ENCODE measurements around the gene CCDC174. TPM values are rescaled to one million over a fixed set of nuclear protein-coding genes. Genes with fewer than 3 reads are reported as not detected.
"Not testable (repeated sequence)": the region's sequence is repeated elsewhere in the genome, so short reads cannot be mapped to it uniquely, and the experiment has no call there.

The CCDC174 gene
- total and polyA plus RNA-seq, 2 experiments from 2014 or later: 8.4 to 22.1 TPM

DNA sequence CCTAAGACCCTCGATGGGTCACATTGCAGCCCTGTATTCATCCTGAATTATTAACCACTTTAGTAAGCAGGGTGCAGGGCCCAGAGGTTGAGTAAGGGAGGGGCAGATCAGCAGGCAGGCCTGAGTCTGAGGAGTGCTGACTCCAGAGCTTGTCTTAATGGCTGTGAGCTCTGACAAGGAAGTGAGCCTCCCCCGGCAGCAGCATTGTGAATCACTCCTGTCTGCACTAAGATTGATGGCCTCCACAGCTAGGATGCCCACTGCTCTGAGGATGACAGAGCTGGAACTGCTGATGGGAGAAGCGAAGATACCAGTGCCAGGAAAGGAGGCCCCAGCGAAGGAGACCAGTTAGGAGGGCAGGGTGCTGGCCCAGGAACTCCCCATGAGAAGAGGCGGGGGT, 46.5 kb upstream of the CCDC174 start:
- no peak for TF ChIP-seq EZH2 (IDR thresholded peaks at IDR 0.05; ENCODE audit: insufficient read depth, poor library complexity, severe bottlenecking)

DNA sequence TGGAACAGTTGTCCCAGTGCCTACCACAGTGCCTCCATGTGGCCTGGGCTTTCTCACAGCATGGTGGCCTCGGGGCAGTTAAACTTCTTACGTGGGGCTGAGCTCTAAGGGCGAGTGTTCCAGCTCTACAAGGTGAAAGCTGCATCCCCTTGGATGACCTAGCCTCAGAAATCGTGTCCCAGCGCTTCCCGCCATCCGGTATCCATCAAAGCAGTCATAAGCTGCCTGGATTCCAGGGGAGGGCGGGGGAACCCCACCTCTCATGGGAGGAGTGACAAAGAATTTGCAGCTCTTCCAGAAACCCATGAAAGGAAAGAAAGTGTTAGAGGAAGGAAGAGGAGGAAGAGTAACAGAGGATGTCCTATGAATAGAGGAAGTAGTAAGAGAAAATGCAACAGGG, 45.8 kb upstream of the CCDC174 start:
- Histone ChIP-seq H3K79me2 (ENCODE audit: insufficient read depth) (no peaks in the 10 kb centered on the region), H3K27ac (no peak overlapping the region), H3K4me3 (no peak overlapping the region), H3K36me3 (ENCODE audit: low read depth) (no peaks in the 10 kb centered on the region), H4K20me1 (ENCODE audit: insufficient read depth) (no peaks in the 10 kb centered on the region), H3K9ac (no peak overlapping the region), H3K9me3 (ENCODE audit: low read depth) (no peaks in the 10 kb centered on the region), H3K27me3 (replicated peaks; ENCODE audit: insufficient read depth) (peaks cover 23% of the 10 kb centered on the region), H2AFZ (no peak overlapping the region), H3K9me2 (ENCODE audit: insufficient read depth) (no peaks in the 10 kb centered on the region), H3K4me2 (ENCODE audit: unreplicated experiment) (no peak overlapping the region), H3K4me1 (ENCODE audit: insufficient read depth) (0 out of 2 replicates have a peak, but pooled peaks cover 3% of the 10 kb centered on the region), H3F3A (ENCODE audit: insufficient read depth) (no peaks in the 10 kb centered on the region)
- no peak for TF ChIP-seq EZH2 (IDR thresholded peaks at IDR 0.05; ENCODE audit: insufficient read depth, poor library complexity, severe bottlenecking)
- TF ChIP-seq EZH2phosphoT487 (IDR thresholded peaks at IDR 0.05; ENCODE audit: insufficient read depth, low read depth): no peak
- in situ Hi-C loops (cut with MboI): no loop called here
- WGBS, 2 experiments (ENCODE audit: low coverage in 1 of 2, low lambda C conversion rate in 2 of 2, missing lambda C conversion rate in 2 of 2): 84 to 85% methylated on average over 8 of the region's 8 CpGs
- no peak for DNase-seq

More for the DNA sequence above, 46.5 kb upstream of the CCDC174 start:
- no peak overlapping the region for H3K27ac ChIP-seq
- 0 out of 2 replicates have a peak, but pooled peaks cover 3% of the 10 kb centered on the region for H3K4me1 ChIP-seq (ENCODE audit: insufficient read depth)
- no peak overlapping the region for H3K4me2 ChIP-seq (ENCODE audit: unreplicated experiment)
- H3K79me2 ChIP-seq (ENCODE audit: insufficient read depth): no peaks in the 10 kb centered on the region
- no peak overlapping the region for H2AFZ ChIP-seq
- in situ Hi-C loops (cut with MboI): no loop called here
- peak; percentile 43 for DNase-seq
- H3K4me3 ChIP-seq: no peak overlapping the region
- H3K36me3 ChIP-seq (ENCODE audit: low read depth): no peaks in the 10 kb centered on the region
- no peaks in the 10 kb centered on the region for H3F3A ChIP-seq (ENCODE audit: insufficient read depth)
- H3K9me3 ChIP-seq (ENCODE audit: low read depth): no peaks in the 10 kb centered on the region
- WGBS, 2 experiments (ENCODE audit: low coverage in 1 of 2, low lambda C conversion rate in 2 of 2, missing lambda C conversion rate in 2 of 2): 52 to 58% methylated on average over 5 of the region's 5 CpGs
- H3K9me2 ChIP-seq (ENCODE audit: insufficient read depth): no peaks in the 10 kb centered on the region
- H4K20me1 ChIP-seq (ENCODE audit: insufficient read depth): no peaks in the 10 kb centered on the region
- H3K9ac ChIP-seq: no peak overlapping the region
- peaks cover 23% of the 10 kb centered on the region for H3K27me3 ChIP-seq (replicated peaks; ENCODE audit: insufficient read depth)

GRCh38 chr3:14606669-14607339, 44.8 kb upstream of the CCDC174 start:
- Histone ChIP-seq H3K9me3 (ENCODE audit: low read depth) (no peaks in the 10 kb centered on the region), H3K27ac (no peak overlapping the region), H2AFZ (no peak overlapping the region), H3K9me2 (ENCODE audit: insufficient read depth) (no peaks in the 10 kb centered on the region), H3K36me3 (ENCODE audit: low read depth) (no peaks in the 10 kb centered on the region), H3K9ac (no peak overlapping the region), H3K4me1 (ENCODE audit: insufficient read depth) (0 out of 2 replicates have a peak, but pooled peaks cover 3% of the 10 kb centered on the region), H3F3A (ENCODE audit: insufficient read depth) (no peaks in the 10 kb centered on the region), H4K20me1 (ENCODE audit: insufficient read depth) (no peaks in the 10 kb centered on the region), H3K4me2 (ENCODE audit: unreplicated experiment) (no peak overlapping the region), H3K79me2 (ENCODE audit: insufficient read depth) (no peaks in the 10 kb centered on the region), H3K27me3 (replicated peaks; ENCODE audit: insufficient read depth) (peaks cover 14% of the 10 kb centered on the region), H3K4me3 (no peak overlapping the region)
- no peak for TF ChIP-seq EZH2phosphoT487 (IDR thresholded peaks at IDR 0.05; ENCODE audit: insufficient read depth, low read depth)
- TF ChIP-seq EZH2 (IDR thresholded peaks at IDR 0.05; ENCODE audit: insufficient read depth, poor library complexity, severe bottlenecking): no peak
- in situ Hi-C loops (cut with MboI): no loop called here
- DNase-seq: peak; percentile 40
- WGBS, 2 experiments (ENCODE audit: low coverage in 1 of 2, low lambda C conversion rate in 2 of 2, missing lambda C conversion rate in 2 of 2): 33 to 35% methylated on average over 7 of the region's 7 CpGs

- in situ Hi-C loops (cut with MboI): no loop called here
Measured at GRCh38 chr3:14608298-14608697, 43.3 kb upstream of the CCDC174 start.

DNA sequence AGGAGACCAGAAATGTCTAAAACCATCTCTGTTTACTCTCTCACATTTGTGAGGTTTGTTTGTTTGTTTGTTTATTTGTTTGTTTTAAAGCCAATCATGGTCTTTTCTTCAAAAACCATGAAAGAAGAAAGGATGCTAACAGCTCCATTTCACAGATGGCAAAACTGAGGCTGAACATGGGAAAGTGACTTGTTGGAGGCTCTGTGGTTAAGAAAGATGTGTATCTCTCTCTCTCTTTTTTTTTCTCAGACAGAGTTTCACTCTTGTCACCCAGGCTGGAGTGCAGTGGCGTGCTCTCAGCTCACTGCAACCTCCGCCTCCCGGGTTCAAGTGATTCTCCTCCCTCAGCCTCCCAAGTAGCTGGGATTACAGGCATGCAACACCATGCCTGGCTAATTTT, 42.5 kb upstream of the CCDC174 start:
- in situ Hi-C loops (cut with MboI): not testable (repeated sequence)

More at GRCh38 chr3:14608298-14608697, 43.3 kb upstream of the CCDC174 start:
- Histone ChIP-seq H3F3A (ENCODE audit: insufficient read depth) (no peaks in the 10 kb centered on the region), H3K79me2 (ENCODE audit: insufficient read depth) (no peaks in the 10 kb centered on the region), H3K27me3 (replicated peaks; ENCODE audit: insufficient read depth) (peaks cover 5% of the 10 kb centered on the region; the same call in 1 of the 2 replicates), H2AFZ (no peak overlapping the region), H3K9me2 (ENCODE audit: insufficient read depth) (no peaks in the 10 kb centered on the region), H3K27ac (no peak overlapping the region), H3K9ac (no peak overlapping the region), H3K4me2 (ENCODE audit: unreplicated experiment) (no peak overlapping the region), H3K36me3 (ENCODE audit: low read depth) (no peaks in the 10 kb centered on the region), H4K20me1 (ENCODE audit: insufficient read depth) (no peaks in the 10 kb centered on the region), H3K9me3 (ENCODE audit: low read depth) (no peaks in the 10 kb centered on the region), H3K4me1 (ENCODE audit: insufficient read depth) (0 out of 2 replicates have a peak, but pooled peaks cover 3% of the 10 kb centered on the region), H3K4me3 (no peak overlapping the region)
- DNase-seq: no peak
- WGBS, 2 experiments (ENCODE audit: low coverage in 1 of 2, low lambda C conversion rate in 2 of 2, missing lambda C conversion rate in 2 of 2): 43 to 51% methylated on average over 3 of the region's 3 CpGs
- no peak for TF ChIP-seq EZH2phosphoT487 (IDR thresholded peaks at IDR 0.05; ENCODE audit: insufficient read depth, low read depth)
- TF ChIP-seq EZH2 (IDR thresholded peaks at IDR 0.05; ENCODE audit: insufficient read depth, poor library complexity, severe bottlenecking): no peak

More for the DNA sequence above, 42.5 kb upstream of the CCDC174 start:
- not testable (repeated sequence) for H3K36me3 ChIP-seq (ENCODE audit: low read depth); H2AFZ ChIP-seq; H3K4me3 ChIP-seq; H3K4me1 ChIP-seq (ENCODE audit: insufficient read depth); H3K27ac ChIP-seq; H4K20me1 ChIP-seq (ENCODE audit: insufficient read depth); H3K4me2 ChIP-seq (ENCODE audit: unreplicated experiment); DNase-seq; H3K27me3 ChIP-seq (replicated peaks; ENCODE audit: insufficient read depth); H3F3A ChIP-seq (ENCODE audit: insufficient read depth); H3K9me3 ChIP-seq (ENCODE audit: low read depth); H3K9me2 ChIP-seq (ENCODE audit: insufficient read depth); H3K9ac ChIP-seq; H3K79me2 ChIP-seq (ENCODE audit: insufficient read depth)
- WGBS, 2 experiments (ENCODE audit: low coverage in 1 of 2, low lambda C conversion rate in 2 of 2, missing lambda C conversion rate in 2 of 2): 92 to 95% methylated on average over 3 of the region's 3 CpGs

Measured in GM23248 (cell line).